A549 treated with Hydrocortisone at 1 μM for 4 hours (cell line): ENCODE measurements around the gene ACTL9. TPM values are rescaled to one million over a fixed set of nuclear protein-coding genes. Genes with fewer than 3 reads are reported as not detected.

Experiments
- total RNA-seq: library from RNA; stranded (reverse); fragments of 200-300 nt; extraction: Qiagen RNA extraction; gene quantifications from 5 replicates; pipeline ENCODE4 v1.2.3, GENCODE V29; 2022

Gene ACTL9
- total RNA-seq, result not detected in 5 replicates

GRCh38 chr19:8698433-8699063 lies at the start of gene ACTL9:
Gene ACTL9, minus strand, starts transcription at chr19:8698795. Its CDS starts 94 bp downstream, at chr19:8698701.

GRCh38 chr19:8721334-8721733 lies 22.7 kb upstream of the ACTL9 start, which contains the start of gene OR2Z1:
Gene OR2Z1, plus strand, starts transcription at chr19:8721634. Its CDS starts 9,395 bp downstream, at chr19:8731029.

Other genes with a start within 250 kb of the ACTL9 start
- gene PRAM1, start 196.2 kb downstream of the ACTL9 start, total RNA-seq, result 0.08 to 0.16 TPM (median 0.09 TPM) in 5 replicates
- 13.8 to 21.3 TPM (median 18.9 TPM) in 5 replicates for gene ZNF414, start 184.6 kb downstream of the ACTL9 start, total RNA-seq
- gene MYO1F, start 121.4 kb downstream of the ACTL9 start, total RNA-seq, result 0.22 to 0.32 TPM (median 0.24 TPM) in 5 replicates
- gene ADAMTS10, start 88.1 kb downstream of the ACTL9 start, total RNA-seq, result 10.3 to 14.9 TPM (median 12.8 TPM) in 5 replicates
- not detected in 5 replicates for gene NFILZ, start 68.2 kb downstream of the ACTL9 start, total RNA-seq
- not detected in 5 replicates for gene OR2Z1, start 22.8 kb upstream of the ACTL9 start, total RNA-seq
- 5.5 to 8.3 TPM (median 6.7 TPM) in 5 replicates for gene ZNF558, start 133.5 kb upstream of the ACTL9 start, total RNA-seq
- not detected in 5 replicates for gene MBD3L1, start 133.6 kb upstream of the ACTL9 start, total RNA-seq